ENCODE data around the gene AAMDC.
A peak's percentile ranks its signal among the peaks of the same experiment; 100 is the strongest.

AAMDC gene

DNA sequence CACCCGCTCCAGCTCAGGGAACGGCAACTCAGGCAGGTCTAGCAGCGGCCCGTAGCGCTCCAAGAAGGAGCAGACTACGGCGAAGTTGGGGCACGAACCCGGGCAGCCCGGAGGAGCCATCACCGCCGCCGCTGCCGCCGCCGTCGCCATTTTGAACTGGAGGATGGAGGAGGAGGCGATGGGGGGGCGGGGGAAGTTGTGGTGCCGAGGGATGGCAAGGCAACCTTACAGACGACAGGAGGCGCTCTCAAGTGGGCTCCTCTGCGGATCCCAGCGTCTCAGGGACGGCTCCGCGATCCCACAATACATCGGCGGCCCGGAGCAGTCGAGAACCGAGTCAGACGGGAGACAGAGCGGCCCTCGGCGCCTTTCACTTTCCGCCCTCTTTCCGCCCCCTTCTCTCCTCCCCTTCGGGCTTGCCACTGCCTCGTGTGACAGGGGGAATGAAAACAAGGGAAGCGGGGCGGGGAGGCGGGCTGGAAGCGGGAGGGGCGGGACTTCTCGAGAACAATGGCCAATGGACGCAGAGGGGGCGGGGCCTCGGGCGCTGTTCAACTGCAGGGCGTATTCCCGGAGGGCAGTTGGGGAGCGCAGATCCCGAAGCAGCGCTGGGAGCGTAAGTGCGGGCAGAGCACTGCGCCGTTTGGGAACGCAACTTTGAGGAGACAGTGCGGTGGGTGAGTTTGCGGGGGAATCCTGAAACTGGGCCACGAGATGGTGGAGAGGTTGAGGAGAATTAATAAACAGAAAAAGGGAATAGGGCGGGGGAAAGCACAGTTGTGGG is at the start of gene AAMDC, which contains the start of gene RSF1:
TSS of gene AAMDC (plus strand) at position 580 of the 784 bp plus-strand sequence. CDS start 21,353 bp downstream, outside the sequence.
TSS of gene RSF1 (minus strand) at position 158 of the 784 bp plus-strand sequence. CDS start at position 150, 8 bp downstream.
- peak; percentile 91 to 95 for DNase-seq (ENCODE audit: low read depth in 1 of 2, low spot score in 1 of 2)

DNA sequence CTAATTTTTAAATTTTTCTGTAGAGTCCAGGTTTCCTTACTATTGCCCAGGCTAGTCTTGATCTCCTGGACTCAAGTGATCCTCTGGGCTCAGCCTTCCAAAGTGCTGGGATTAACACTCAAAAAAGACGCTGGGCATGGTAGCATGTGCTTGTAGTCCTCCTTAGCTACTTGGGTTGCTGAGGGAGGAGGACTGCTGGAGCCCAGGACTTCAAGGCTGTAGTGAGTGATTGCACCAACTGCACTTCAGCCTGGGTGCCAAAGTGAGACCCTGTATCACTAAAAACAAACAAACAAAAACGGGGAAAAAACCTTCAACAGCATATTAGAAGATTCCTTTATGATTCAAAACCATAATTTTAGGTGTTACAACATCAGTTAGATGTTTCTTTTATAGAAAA is 45.0 kb upstream of the AAMDC start:
- DNase-seq (ENCODE audit: low read depth in 1 of 2, low spot score in 1 of 2), result no peak

DNA sequence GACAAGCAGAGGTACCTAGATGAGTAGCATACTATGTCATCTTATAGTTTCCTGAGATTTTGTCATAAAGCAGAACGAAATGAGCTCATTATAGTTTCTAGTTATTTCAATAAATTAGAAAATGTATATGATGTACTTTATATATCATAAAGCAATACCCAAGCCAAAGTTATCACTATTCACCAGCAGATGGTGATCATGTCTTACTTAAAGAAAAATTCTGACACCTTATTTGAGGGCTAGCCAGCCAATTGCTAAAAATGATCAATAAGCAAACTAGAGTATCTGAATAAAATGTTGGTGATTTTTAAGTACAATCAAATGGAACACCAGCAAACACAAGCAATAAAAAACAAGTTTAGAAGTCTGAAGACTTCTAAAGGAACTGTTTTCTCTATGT is 44.5 kb upstream of the AAMDC start:
- DNase-seq (ENCODE audit: low read depth in 1 of 2, low spot score in 1 of 2), result no peak

DNA sequence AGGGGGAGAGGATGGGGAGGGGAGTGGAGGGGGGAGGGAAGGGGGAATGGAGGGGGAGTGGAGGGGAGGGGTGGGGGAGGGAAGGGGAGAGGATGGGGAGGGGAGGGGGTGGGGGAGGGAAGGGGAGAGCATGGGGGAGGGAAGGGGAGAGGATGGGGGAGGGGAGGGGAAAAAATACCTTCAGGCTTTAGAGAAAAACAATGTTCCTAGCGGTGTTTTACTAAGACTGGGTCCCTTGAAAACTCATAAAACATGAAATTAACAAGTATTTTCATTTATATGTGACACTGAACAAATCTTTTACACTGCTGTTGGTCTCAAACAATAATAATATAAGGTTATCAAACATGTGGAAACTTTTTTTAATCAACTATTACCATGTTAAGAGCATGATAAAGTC is 42.8 kb upstream of the AAMDC start:
- DNase-seq (ENCODE audit: low read depth in 1 of 2, low spot score in 1 of 2), result no peak

DNA sequence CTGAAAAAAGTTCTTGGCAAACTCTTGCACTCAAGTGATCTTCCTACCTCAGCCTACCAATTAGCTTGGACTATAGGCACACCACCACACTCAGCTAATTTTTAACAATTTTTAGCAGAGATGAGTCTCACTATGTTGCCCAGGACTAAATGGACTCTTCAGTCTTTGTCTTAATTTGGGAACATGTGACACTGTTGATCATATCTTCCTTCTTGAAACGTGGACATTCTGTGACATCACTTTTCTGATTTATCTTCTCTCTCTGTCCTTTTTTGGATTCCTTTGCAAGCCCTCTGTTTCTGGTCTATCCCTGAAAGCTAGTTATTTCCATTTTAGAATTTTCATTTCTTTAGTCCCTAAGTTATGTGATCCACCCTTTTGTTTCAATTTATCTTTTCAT is 42.4 kb upstream of the AAMDC start:
- DNase-seq (ENCODE audit: low read depth in 1 of 2, low spot score in 1 of 2), result no peak

DNA sequence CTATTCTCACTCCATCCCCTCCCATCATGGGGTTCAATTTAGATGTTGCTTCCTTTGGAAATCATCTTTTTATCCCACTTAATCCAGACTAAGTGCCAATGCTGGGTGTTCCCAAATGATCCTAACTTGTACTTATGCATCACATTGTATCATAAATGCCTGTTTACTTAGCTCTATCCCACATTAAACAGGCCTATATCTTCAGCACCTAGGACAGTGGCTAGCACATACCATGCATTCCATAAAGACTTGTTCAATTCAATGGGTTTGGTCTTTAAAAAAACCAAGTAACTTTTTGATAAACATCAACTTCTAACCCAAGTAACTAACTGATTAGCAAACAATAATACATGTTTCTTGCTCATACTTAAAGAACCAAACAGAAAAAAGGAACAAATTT is 41.0 kb upstream of the AAMDC start:
- no peak for DNase-seq (ENCODE audit: low read depth in 1 of 2, low spot score in 1 of 2)

DNA sequence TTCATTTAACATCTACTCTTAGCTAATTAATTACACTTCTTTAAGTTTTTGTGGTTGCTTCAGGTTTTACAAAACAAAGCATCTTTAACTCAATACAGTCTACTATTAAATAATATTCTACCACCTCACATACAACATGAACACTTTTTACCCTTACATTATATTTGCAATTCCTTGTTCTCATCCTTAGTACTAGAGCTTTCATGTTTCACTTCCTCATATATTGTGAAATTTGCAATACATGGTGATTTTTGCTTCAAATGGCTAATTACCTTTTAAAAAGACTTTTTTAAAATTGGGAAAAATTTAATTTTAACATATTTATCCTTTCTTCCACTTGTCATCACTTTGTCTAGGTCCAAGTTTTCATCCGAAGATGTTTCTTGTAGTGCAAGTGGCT is 37.9 kb upstream of the AAMDC start:
- no peak for DNase-seq (ENCODE audit: low read depth in 1 of 2, low spot score in 1 of 2)

DNA sequence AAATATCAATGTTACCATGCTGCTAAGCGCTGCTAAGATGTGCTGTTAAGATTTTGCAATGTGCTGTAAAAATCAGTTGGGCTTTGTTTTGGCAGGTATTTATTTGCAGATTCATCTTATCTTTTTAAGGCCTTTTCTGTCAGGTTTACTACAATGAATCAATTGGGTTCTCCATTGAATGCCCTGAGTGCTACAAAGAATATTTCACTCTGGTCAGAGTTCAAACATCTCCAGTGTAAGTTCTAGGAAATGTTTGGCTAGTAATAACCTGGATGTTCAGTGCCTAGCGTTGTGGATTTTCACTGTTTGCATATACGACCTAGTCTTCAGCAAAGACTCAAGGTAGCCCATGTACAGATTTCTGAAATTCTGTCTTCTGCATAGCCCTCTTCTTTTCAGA is 36.4 kb upstream of the AAMDC start:
- DNase-seq (ENCODE audit: low read depth in 1 of 2, low spot score in 1 of 2), result no peak

DNA sequence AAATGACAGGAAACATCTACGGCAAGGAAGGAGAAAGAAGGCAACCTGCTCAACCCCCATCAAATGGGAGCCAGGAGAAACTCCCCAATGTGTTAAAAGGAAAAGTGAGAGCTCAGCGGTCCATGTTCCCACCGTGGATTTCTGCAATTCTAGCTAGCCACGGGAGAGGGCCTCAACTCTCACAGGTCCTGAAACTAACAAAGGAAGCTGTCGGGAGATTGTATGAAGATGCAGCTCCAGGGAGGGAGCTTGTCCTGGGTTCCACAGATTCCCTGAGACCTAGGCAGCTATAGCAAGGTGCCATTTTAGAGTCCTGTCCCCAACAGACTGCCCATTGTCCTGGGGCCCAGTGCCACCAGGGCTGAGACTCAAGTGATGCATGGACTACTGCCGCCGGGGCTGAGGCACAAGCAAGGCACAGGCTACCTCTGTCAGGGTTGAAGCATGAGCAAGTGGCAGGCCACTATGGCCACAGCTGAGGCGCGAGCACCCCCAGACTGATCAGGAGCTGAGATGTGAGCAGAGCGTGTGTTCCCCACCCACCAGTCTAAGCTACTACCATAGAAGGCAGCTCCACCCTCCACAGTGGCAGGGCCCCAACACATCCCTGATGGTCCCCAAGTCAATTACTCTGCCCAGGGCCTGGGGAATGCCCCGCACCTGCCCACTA is 31.7 kb upstream of the AAMDC start:
- no peak for DNase-seq (ENCODE audit: low read depth in 1 of 2, low spot score in 1 of 2)

DNA sequence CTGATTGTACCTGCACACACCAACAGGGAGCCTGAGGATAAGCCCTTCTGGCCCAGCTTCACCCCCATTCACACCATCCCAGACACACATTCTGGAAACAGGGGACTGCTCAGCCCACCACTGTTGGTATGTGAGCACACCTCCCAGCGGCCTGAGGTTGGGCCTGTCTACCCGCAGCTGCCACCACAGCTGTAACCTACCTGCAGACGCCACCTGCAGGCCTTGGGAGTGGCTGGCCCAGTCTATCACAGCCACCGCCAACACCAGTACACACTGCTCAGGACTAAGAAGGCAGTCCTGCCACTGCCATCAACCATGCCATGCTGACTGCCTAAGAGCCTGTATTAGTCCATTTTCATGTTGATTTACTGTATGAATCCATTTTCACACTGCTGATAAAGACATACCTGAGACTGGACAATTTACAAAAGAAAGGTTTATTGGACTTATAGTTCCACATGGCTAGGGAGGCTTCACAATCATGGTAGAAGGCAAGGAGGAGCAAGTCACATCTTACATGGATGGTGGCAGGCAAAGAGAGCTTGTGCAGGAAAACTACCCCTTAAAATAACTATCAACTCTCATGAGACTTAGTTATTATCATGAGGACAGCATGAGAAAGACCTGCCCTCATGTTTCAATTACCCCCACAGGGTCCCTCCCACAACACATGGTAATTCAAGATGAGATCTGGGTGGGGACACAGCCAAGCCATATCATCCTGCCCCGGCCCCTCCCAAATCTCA is 31.0 kb upstream of the AAMDC start:
- no peak for DNase-seq (ENCODE audit: low read depth in 1 of 2, low spot score in 1 of 2)

DNA sequence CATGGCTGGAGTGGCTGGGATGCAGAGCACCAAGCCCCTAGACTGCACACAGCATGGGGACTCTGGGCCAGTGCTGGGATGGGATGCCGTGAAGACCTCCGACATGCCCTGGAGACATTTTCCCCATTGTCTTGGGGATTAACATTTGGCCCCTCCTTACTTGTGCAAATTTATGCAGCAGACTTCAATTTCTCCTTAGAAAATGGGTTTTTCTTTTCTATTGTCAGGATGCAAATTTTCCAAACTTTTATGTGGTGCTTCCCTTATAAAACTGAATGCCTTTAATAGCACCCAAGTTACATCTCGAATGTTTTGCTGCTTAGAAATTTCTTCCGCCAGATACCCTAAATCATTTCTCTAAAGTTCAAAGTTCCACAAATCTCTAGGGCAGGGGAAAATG is 29.6 kb upstream of the AAMDC start:
- DNase-seq (ENCODE audit: low read depth in 1 of 2, low spot score in 1 of 2), result no peak

DNA sequence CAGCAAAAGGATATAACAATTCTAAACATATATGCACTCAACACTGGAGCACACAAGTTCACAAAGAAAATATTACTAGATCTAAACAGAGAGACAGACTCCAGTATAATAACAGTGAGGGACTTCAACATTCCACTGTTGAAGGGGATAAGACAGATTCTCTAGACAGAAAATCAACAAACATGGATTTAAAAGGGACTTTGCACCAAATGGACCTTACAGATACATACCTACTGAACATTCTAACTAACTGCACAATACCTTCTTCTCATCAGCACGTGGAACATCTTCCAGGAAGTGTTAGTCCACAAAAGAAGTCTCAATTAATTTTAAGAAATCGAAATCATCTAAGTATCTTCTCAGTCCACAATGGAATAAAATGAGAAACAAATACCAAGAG is 27.0 kb upstream of the AAMDC start:
- DNase-seq (ENCODE audit: low read depth in 1 of 2, low spot score in 1 of 2), result no peak

DNA sequence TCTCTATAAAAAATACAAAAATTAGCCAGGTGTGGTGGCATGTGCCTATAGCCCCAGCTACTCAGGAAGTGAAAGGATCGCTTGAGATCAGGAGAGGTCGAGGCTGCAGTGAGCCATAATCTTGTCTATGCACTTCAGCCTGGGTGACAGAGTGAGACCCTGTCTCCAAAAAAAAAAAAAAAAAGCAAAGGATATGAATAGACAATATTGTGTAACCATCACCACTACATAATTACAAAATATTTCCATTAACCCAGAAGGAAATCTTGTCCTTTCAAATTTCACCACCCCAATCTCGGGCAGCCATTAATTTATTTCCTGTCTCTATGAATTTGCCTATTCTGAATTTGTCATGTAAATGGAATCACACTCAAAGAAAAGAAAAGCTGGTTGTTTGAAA is 21.6 kb upstream of the AAMDC start:
- DNase-seq (ENCODE audit: low read depth in 1 of 2, low spot score in 1 of 2), result no peak

DNA sequence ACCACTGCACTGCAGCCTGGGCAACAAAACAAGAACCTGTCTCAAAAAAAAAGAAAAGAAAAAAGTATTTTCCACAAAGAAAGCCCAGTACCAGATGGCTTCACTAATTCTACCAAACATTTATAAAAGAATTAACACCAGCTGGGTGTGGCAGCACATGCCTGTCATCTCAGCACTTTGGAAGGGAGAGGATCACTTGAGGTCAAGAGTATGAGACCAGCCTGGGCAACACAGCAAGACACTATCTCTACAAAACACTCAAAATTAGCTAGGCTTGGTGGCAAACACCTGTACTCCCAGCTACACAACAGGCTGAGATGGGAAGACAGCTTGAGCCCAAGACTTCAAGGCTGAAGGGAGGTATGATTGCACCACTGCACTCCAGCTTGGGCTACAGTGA is 20.5 kb upstream of the AAMDC start:
- no peak for DNase-seq (ENCODE audit: low read depth in 1 of 2, low spot score in 1 of 2)

DNA sequence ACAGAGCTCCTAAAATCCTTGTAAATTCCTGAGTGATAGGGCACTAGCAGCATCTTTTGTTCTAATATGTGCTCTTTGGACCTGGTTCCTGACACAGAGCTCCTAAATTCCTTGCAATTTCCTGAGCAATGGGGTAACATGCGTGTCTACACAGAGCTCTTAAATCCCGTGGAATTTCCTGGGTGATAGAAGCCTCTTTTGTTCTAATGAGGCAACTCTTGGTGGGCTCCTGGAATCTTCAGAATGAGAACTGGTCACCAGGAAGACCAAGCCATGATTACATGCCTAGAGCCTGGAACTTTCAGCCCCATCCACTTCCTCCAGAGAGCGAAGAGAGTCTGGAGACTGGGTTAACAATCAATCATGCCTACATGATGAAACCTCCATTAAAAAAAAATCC is 19.5 kb upstream of the AAMDC start:
- DNase-seq (ENCODE audit: low read depth in 1 of 2, low spot score in 1 of 2), result no peak

DNA sequence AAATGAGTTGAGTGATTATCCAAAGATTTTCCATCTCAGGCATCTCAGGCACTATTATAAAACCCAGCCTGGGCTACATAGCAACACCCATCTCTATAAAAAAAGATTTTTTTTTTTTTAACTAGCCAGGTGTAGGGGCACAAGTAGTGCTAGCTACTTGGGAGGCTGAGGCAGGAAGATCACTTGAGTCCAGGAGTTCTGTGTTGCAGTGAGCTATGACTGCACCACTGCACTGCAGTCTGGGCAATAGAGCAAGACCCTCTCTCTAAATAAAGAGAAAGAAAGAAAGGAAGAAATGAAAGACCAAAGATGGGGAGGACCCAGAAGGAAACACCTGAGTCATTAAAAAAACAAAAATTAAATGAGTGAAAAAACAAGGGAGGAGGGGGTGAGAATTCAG is 14.5 kb upstream of the AAMDC start:
- no peak for DNase-seq (ENCODE audit: low read depth in 1 of 2, low spot score in 1 of 2)

DNA sequence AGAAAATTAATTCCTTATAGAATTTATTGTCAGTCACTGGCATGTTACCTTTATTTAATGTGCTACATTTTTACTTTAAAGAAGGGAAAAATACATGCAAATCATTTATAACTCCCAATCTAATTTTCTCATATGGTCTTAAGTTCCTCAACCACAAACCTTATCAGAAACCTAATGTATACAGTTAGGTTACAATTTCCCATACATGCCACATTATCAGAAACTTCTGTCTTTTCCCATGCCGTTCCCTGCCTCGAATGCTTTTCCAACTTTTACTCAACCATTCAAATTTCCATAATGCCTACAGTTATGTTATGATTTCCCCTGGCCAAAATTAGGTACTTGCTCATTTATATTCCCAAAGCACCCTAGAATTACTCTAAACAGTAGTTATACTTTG is 14.0 kb upstream of the AAMDC start:
- no peak for DNase-seq (ENCODE audit: low read depth in 1 of 2, low spot score in 1 of 2)

DNA sequence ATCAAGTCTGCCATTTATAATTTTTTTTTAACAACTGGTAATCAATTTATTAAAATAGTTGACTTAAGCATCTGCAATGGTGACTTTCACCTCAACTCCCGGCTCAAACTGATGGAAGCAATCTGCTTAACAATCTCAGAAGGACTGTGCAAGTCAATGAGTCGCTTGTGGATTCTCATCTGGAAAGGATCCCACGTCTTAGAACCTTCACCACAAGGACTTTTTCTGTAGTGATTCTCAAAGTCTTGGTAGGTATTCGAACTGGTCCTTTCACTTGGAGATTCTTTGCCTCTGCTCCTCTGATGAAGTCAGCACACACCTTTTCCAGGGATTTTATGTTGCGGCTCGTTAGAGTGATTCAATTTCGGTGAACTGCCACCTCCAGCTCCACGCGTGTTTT is 7.7 kb upstream of the AAMDC start:
- DNase-seq (ENCODE audit: low read depth in 1 of 2, low spot score in 1 of 2), result no peak

DNA sequence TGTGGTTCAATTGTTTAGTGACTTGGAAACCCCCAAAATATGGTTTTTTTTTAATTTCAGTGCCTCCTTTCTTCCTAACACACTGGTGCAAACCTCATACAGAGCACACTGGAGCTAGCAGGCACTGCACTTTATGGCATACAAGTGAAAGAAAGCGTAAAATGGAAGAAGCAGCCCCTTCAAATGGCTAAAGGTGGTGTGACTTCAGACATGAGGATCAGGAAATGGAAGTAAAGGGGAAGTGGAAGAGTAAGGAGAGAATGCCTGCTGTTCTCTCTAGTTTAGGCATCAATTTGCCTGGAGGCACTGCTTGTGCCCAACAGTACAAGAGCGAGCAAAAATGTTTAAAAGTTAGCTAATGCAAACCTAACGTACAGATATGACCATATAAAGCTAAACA is 6.1 kb upstream of the AAMDC start:
- DNase-seq (ENCODE audit: low read depth in 1 of 2, low spot score in 1 of 2), result no peak

DNA sequence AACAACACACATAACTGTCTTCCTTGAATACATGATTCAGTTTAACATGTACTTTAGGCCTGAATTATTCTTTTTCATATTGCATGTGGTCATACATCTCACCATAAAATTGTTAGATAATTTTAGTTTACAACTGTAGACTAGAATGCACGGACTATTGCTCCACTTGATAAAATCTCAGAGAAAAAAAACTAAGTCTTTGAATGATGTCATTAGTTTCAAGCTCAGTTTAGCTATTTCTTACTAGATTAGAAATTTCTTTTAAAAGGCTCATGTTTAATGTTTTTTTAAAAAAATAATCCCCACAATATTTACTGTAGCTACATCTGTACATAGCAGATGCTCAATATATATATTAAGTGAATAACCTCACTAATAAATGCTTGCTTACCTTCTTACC is 5.5 kb upstream of the AAMDC start:
- DNase-seq (ENCODE audit: low read depth in 1 of 2, low spot score in 1 of 2), result no peak

DNA sequence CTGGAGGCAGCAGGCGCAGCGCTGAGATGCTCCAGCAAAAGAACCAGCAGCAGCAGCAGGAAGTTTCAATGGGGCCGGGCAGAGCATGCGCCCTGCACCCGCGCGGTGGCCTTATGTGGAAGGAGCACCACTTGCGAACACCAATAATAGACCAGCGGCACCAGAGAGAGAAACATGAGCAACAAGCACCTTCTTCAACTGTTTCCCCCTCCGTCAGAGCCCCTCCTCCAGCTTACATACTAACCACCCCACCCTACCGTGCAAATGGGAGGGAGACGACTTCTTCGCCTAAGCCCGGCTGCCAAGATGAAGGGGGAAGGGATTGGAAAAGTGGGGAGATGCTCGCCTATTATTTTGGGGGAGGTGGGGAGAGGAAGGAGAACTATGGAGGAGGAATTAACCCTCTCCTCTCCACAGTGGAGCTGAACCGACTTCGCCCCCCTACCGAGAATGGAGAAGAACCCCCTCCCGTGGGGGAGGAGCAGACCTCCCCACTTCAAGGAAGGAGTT is 1.5 kb upstream of the AAMDC start:
- DNase-seq (ENCODE audit: low read depth in 1 of 2, low spot score in 1 of 2), result peak; percentile 66 to 71
